ENCODE results near the gene HOXB8.

HOXB8 gene

GRCh38 chr17:48615047-48615962 lies at the start of gene HOXB8:
TSS of gene HOXB8 (minus strand) at chr17:48615292. CDS start at chr17:48614704, 588 bp downstream.
- TF ChIP-seq, protein P1, sequence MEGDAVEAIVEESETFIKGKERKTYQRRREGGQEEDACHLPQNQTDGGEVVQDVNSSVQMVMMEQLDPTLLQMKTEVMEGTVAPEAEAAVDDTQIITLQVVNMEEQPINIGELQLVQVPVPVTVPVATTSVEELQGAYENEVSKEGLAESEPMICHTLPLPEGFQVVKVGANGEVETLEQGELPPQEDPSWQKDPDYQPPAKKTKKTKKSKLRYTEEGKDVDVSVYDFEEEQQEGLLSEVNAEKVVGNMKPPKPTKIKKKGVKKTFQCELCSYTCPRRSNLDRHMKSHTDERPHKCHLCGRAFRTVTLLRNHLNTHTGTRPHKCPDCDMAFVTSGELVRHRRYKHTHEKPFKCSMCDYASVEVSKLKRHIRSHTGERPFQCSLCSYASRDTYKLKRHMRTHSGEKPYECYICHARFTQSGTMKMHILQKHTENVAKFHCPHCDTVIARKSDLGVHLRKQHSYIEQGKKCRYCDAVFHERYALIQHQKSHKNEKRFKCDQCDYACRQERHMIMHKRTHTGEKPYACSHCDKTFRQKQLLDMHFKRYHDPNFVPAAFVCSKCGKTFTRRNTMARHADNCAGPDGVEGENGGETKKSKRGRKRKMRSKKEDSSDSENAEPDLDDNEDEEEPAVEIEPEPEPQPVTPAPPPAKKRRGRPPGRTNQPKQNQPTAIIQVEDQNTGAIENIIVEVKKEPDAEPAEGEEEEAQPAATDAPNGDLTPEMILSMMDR (conservative IDR thresholded peaks at IDR 0.05; ENCODE audit: control insufficient read depth, insufficient read depth, low read depth, low read length) = no peak
- H3K4me3 ChIP-seq (ENCODE audit: control insufficient read depth, low read depth, low read length) = peak within 1 kb of the TSS; percentile 20

GRCh38 chr17:48663134-48663924 lies 48.2 kb upstream of the HOXB8 start:
- TF ChIP-seq, protein P1 (conservative IDR thresholded peaks at IDR 0.05; ENCODE audit: control insufficient read depth, insufficient read depth, low read depth, low read length) = peak; percentile 14
- no peak for DNase-seq (ENCODE audit: low read depth)
- H3K4me3 ChIP-seq (ENCODE audit: control insufficient read depth, low read depth, low read length) = no peak overlapping the region

More at GRCh38 chr17:48615047-48615962, at the start of gene HOXB8:
- no peak for DNase-seq (ENCODE audit: low read depth)

DNA sequence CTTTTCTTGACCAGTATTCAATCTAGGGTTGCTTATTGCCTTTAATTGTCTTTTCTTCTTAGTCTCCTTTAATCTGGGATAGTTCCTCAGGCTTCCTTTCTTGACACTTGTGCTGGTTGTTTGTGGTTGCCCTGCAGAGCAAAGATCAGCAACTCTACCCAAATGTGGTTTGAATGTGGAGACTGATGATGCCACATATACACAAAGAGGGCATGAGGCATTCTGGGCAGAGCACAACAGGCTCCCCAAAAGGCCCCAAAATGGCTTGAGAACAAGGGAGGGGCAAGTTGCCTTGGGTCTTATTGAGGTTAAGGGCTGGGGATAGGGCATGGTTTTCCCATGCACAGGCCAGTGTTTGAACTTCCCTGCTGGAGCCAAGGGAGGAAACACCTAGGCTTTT lies 40.8 kb upstream of the HOXB8 start:
- H3K4me3 ChIP-seq (ENCODE audit: control insufficient read depth, low read depth, low read length) = no peak overlapping the region
- TF ChIP-seq, protein P1 (conservative IDR thresholded peaks at IDR 0.05; ENCODE audit: control insufficient read depth, insufficient read depth, low read depth, low read length) = no peak
- no peak for DNase-seq (ENCODE audit: low read depth)

DNA sequence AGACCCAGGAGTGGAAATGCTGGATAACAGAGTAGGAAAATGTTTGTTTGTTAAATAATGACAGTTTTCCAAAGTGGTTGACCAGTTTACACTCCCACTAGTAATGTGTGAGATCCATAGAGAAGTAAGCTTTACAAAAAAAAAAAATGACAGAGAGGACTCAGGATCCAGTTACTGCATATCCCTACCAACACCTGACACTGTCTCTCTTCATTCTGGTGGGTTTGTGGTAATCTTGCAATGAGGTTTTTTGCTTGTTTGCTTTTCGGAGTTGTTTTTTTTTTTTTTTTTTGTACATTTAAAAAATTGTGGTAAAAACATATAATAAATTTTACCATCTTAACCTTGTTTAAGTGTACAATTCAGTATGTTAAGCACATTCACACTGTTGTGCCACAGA lies 34.6 kb upstream of the HOXB8 start:
- TF ChIP-seq, protein P1 (conservative IDR thresholded peaks at IDR 0.05; ENCODE audit: control insufficient read depth, insufficient read depth, low read depth, low read length) = no peak
- H3K4me3 ChIP-seq (ENCODE audit: control insufficient read depth, low read depth, low read length) = no peak overlapping the region
- DNase-seq (ENCODE audit: low read depth) = no peak

DNA sequence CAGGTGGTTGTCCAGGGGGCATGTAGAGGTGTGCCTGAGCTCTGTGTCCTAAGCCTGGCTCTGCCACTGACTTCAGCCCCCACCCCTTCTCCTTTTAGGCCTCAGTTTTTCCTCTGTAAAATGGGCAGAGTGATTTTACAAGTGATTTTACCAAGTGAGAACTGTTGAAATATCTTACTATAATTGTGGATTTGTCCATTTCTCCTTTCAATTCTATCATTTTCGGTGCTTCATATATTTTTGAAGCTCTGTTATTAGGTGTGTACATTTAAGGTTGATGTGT lies 32.8 kb upstream of the HOXB8 start:
- H3K4me3 ChIP-seq (ENCODE audit: control insufficient read depth, low read depth, low read length) = no peak overlapping the region
- TF ChIP-seq, protein P1 (conservative IDR thresholded peaks at IDR 0.05; ENCODE audit: control insufficient read depth, insufficient read depth, low read depth, low read length) = no peak
- DNase-seq (ENCODE audit: low read depth) = no peak

DNA sequence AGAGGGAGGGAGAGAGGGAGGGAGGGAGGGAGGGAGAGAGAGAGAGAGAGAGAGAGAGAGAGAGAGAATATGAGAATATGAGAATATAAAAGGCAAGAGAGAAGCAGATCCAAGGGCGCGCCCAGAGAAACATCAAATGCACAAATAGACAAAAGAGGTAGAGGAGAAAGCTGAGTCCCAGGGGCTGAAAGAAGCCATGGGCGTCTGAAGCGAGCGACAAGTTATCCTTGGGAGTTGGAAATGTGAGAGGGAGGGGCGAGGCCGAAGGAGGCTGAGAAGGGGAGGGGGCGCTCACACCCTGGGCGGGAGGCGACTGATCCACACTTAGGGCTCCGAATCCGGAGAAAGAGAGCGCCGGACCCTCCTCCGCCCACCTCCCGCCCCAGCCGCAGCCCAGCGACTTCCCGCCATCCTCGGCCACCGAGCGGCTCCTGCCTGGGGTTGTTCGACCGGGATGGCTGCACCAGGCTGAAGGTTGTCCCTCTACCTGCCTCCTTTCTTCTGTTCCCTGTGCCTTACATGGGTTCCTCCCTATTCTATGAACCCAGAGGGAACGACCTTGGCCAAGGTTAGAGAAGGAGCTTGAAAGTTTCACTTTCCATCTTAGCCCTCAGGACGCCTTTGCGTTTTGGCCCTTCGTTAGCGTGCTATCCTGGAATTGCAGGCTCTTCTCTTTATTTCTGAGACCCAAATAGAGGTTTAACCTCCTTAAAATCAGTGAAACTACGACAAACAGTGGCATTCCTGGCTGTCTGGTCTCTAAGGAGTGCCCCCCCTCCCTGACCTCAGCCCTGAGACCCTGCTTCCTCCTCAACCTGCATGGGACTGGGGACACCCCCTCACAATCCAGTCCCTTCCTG lies 32.2 kb upstream of the HOXB8 start:
- peak overlapping the region; percentile 10 for H3K4me3 ChIP-seq (ENCODE audit: control insufficient read depth, low read depth, low read length)
- no peak for DNase-seq (ENCODE audit: low read depth)
- TF ChIP-seq, protein P1 (conservative IDR thresholded peaks at IDR 0.05; ENCODE audit: control insufficient read depth, insufficient read depth, low read depth, low read length) = no peak

Data from fibroblast of mammary gland (primary cell).